IMR-90 (cell line): ENCODE results near the gene SCCPDH.

Experiments used
- CEBPB ChIP-seq: IDR thresholded peaks from 2 replicates; pipeline ENCODE4 v1.6.1; 2012; ENCODE audit warnings: low read depth, low read length, improper control_type of control experiment
- MXI1 ChIP-seq: IDR thresholded peaks from 2 replicates; pipeline ENCODE4 v1.6.1; 2012; ENCODE audit warnings: low read depth, mild to moderate bottlenecking, low read length, moderate library complexity, borderline replicate concordance
- NFE2L2 ChIP-seq: fragments of 150-350 bp; IDR thresholded peaks from 2 replicates; pipeline ENCODE4 v1.6.1; 2016; ENCODE audit warnings: low read depth, mild to moderate bottlenecking, low read length
- POLR2A ChIP-seq: IDR thresholded peaks from 2 replicates; pipeline ENCODE4 v1.6.1; 2012; ENCODE audit warnings: mild to moderate bottlenecking, low read depth, low read length
- RAD21 ChIP-seq: IDR thresholded peaks from 2 replicates; pipeline ENCODE4 v1.6.1; 2012; ENCODE audit warnings: low read length, improper control_type of control experiment
- RCOR1 ChIP-seq: IDR thresholded peaks from 2 replicates; pipeline ENCODE4 v1.6.1; 2012; ENCODE audit warnings: mild to moderate bottlenecking, low read length, improper control_type of control experiment; ENCODE audit not compliant: insufficient replicate concordance
- SMC3 ChIP-seq: fragments of 150-350 bp; IDR thresholded peaks from 2 replicates; pipeline ENCODE4 v1.6.1; 2016; ENCODE audit warnings: low read depth, mild to moderate bottlenecking, antibody characterized with exemption, low read length, moderate library complexity
- TF ChIP-seq, protein P1 (sequence below): conservative IDR thresholded peaks from 2 replicates; pipeline ENCODE4 v1.5.1; 2012; ENCODE audit warnings: mild to moderate bottlenecking, low read depth, low read length, improper control_type of control experiment

DNA sequence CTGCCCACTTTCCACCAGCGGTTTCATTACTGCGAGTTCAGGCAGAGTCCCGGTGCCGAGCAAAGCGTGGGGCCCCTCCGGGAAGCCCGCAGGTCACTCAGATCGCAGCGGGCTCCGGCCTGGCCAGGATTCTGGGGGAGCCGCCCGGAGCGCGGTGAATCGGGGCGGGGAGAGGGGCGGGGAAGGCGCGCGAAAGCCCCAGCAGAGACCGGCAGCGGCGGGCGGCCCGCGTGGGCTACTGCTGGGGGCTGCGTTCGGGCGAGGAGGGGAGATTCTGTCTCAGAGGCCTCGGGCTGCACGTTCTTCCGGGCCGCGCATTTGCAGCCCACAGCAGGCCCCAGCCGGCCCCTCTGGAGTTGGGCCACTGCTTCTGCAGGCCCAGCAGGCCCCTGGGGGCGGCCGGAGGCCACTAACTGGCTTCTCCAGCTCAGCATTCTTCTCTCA is 64.7 kb downstream of the SCCPDH start:
- TF ChIP-seq POLR2A (no peak), RCOR1 (no peak), RAD21 (no peak), MXI1 (no peak), SMC3 (no peak), NFE2L2 (no peak), CEBPB (no peak)
- TF ChIP-seq, protein P1, sequence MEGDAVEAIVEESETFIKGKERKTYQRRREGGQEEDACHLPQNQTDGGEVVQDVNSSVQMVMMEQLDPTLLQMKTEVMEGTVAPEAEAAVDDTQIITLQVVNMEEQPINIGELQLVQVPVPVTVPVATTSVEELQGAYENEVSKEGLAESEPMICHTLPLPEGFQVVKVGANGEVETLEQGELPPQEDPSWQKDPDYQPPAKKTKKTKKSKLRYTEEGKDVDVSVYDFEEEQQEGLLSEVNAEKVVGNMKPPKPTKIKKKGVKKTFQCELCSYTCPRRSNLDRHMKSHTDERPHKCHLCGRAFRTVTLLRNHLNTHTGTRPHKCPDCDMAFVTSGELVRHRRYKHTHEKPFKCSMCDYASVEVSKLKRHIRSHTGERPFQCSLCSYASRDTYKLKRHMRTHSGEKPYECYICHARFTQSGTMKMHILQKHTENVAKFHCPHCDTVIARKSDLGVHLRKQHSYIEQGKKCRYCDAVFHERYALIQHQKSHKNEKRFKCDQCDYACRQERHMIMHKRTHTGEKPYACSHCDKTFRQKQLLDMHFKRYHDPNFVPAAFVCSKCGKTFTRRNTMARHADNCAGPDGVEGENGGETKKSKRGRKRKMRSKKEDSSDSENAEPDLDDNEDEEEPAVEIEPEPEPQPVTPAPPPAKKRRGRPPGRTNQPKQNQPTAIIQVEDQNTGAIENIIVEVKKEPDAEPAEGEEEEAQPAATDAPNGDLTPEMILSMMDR, result no peak
